Smooth muscle cell (in vitro differentiated cells): ENCODE measurements around the gene EDC3. TPM values are rescaled to one million over a fixed set of nuclear protein-coding genes. Genes with fewer than 3 reads are reported as not detected.
"Not testable (repeated sequence)": the region's sequence is repeated elsewhere in the genome, so short reads cannot be mapped to it uniquely, and the experiment has no call there.

Experiments used
- DNase-seq: peaks from one replicate; lab custom pipeline; 2025; ENCODE audit not compliant: unreplicated experiment; lab: John Stamatoyannopoulos, UW
- H2AFZ ChIP-seq: fragments of 200-600 bp; sonication (generic); 2 replicates; pipeline ENCODE4 v1.6.0; 2016; ENCODE audit warnings: antibody characterized with exemption, low read depth, mild to moderate bottlenecking
- H3F3A ChIP-seq: fragments of 200-600 bp; sonication (generic); 2 replicates; pipeline ENCODE4 v1.6.0; 2017; ENCODE audit warnings: antibody characterized with exemption, low read depth
- H3K27ac ChIP-seq: fragments of 200-600 bp; sonication (generic); 2 replicates; pipeline ENCODE4 v1.5.1; 2016; ENCODE audit warnings: low read depth, mild to moderate bottlenecking
- H3K27me3 ChIP-seq: fragments of 200-600 bp; sonication (generic); 2 replicates; pipeline ENCODE4 v1.6.1; 2016; ENCODE audit warnings: low read depth, mild to moderate bottlenecking
- H3K36me3 ChIP-seq: fragments of 200-600 bp; sonication (generic); 2 replicates; pipeline ENCODE4 v1.5.1; 2016; ENCODE audit warnings: low read depth
- H3K4me1 ChIP-seq: fragments of 200-600 bp; sonication (generic); 2 replicates; pipeline ENCODE4 v1.5.1; 2016; ENCODE audit warnings: low read depth
- H3K4me2 ChIP-seq: fragments of 200-600 bp; sonication (generic); 2 replicates; pipeline ENCODE4 v1.6.0; 2016; ENCODE audit warnings: mild to moderate bottlenecking
- H3K4me3 ChIP-seq: fragments of 200-600 bp; sonication (generic); 2 replicates; pipeline ENCODE4 v1.5.1; 2016; ENCODE audit warnings: mild to moderate bottlenecking
- H3K79me2 ChIP-seq: fragments of 200-600 bp; sonication (generic); 2 replicates; pipeline ENCODE4 v1.6.0; 2016; ENCODE audit warnings: low read depth, mild to moderate bottlenecking
- H3K9ac ChIP-seq: fragments of 200-600 bp; sonication (generic); 2 replicates; pipeline ENCODE4 v1.6.0; 2016; ENCODE audit warnings: low read depth
- H3K9me3 ChIP-seq: fragments of 200-600 bp; sonication (generic); replicated peaks from 2 replicates; pipeline ENCODE4 v1.5.1; 2016; ENCODE audit warnings: low read depth
- H4K20me1 ChIP-seq: fragments of 200-600 bp; sonication (generic); 2 replicates; pipeline ENCODE4 v1.6.0; 2016; ENCODE audit warnings: low read depth
- WGBS: methylation state at CpG from one replicate; pipeline ENCODE4 v1.1.7; 2016; ENCODE audit warnings: low lambda C conversion rate; 5-methylcytosine and 5-hydroxymethylcytosine counted together
- polyA plus RNA-seq: library from polyadenylated mRNA; unstranded; fragments of >200 nt; fragmentation: Nextera tagmentation; extraction: Ambion mirVana; gene quantifications from 2 replicates; pipeline ENCODE4 v1.2.1, GENCODE V29; 2016
- total RNA-seq: library from RNA; depleted of rRNA; stranded (reverse); fragments of >200 nt; gene quantifications from 2 replicates; pipeline ENCODE4 v1.2.3, GENCODE V29; 2014
- TF ChIP-seq, protein P1 (sequence below): fragments of 200-600 bp; sonication (generic); IDR thresholded peaks from 2 replicates; pipeline ENCODE4 v1.5.1; 2017; ENCODE audit warnings: borderline replicate concordance, mild to moderate bottlenecking, antibody characterized with exemption; ENCODE audit not compliant: insufficient read depth, poor library complexity, severe bottlenecking

EDC3 gene
- total and polyA plus RNA-seq, 2 experiments from 2014 or later, result 18.4 to 26.7 TPM

DNA sequence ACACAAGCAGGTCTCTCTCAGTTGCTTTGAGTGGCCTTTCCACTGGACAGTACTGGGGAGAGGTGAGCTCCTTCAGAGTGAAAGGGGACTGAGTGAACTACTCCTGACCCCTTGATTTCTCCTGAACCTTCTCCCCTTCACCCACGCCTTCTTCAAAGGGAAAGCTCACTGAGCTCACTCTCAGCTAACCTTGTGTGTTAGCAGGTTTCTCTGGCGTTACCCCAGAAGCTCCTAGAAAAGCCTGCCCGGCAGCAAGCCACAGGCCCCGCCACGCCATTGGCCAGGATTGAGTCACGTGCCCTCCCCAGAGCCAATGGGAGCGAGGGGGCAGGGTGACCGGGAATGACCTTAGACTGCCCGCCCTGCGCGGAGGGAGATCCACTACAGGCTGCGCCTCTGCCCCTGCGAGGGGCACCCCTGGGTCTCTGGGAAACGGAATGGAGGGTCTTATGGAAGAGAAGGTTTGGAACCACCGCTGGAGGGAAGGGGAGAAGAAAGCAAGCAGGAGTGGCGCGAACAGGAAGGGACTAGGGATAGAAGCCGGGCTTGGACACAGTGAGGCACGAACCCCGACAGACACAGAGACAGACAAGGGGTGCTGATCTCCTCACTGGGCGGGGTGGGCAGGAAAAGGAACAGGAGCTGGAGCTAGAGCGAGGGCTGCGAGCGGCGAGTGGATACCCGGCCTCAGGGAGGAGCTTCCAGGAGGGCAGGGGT lies 97.5 kb downstream of the EDC3 start:
- no peaks in the 10 kb centered on the region for H3K9me3 ChIP-seq
- no peaks in the 10 kb centered on the region for H3K36me3 ChIP-seq
- no peaks in the 10 kb centered on the region for H4K20me1 ChIP-seq
- H3K4me3 ChIP-seq, result peak overlapping the region; percentile 27
- TF ChIP-seq, protein P1, sequence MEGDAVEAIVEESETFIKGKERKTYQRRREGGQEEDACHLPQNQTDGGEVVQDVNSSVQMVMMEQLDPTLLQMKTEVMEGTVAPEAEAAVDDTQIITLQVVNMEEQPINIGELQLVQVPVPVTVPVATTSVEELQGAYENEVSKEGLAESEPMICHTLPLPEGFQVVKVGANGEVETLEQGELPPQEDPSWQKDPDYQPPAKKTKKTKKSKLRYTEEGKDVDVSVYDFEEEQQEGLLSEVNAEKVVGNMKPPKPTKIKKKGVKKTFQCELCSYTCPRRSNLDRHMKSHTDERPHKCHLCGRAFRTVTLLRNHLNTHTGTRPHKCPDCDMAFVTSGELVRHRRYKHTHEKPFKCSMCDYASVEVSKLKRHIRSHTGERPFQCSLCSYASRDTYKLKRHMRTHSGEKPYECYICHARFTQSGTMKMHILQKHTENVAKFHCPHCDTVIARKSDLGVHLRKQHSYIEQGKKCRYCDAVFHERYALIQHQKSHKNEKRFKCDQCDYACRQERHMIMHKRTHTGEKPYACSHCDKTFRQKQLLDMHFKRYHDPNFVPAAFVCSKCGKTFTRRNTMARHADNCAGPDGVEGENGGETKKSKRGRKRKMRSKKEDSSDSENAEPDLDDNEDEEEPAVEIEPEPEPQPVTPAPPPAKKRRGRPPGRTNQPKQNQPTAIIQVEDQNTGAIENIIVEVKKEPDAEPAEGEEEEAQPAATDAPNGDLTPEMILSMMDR, result no peak
- H3K4me2 ChIP-seq, result peak overlapping the region; percentile 55
- 72% methylated on average over 25 of the region's 26 CpGs for WGBS
- H3K9ac ChIP-seq, result no peak overlapping the region
- H3K27me3 ChIP-seq, result no peaks in the 10 kb centered on the region
- H2AFZ ChIP-seq, result no peak overlapping the region
- no peaks in the 10 kb centered on the region for H3F3A ChIP-seq
- H3K4me1 ChIP-seq, result no peaks in the 10 kb centered on the region
- H3K27ac ChIP-seq, result no peak overlapping the region
- DNase-seq, result no peak
- H3K79me2 ChIP-seq, result no peaks in the 10 kb centered on the region

DNA sequence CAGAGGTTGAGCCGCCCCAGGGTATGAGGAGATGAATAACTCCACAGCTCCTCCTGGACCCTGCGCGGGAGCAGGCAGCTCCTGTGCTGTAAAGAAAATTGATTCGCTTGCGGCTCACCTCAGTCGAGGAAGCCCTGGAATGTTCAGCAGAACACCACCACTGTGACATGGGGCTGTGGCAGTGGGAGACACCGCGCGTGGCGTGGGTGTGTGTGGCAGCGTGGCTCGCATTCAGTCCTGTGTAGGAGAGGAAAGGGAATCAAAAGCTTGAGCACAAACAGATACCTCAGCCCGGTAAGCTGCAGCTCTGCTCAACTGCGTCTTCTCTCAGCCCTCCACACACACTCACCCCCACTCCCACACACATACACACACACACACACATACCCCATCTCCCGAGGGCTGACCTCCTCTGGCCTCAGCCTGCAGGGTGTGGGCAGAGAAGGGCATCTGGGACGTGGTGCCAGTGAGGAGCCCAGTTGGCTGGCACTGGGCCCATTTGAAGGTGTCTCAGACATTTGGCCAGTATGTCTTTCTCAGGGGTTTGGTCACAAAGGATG lies 98.6 kb downstream of the EDC3 start:
- H3K4me2 ChIP-seq, H3K27ac ChIP-seq, H2AFZ ChIP-seq, DNase-seq, H3F3A ChIP-seq, H3K36me3 ChIP-seq, H3K79me2 ChIP-seq, H3K4me1 ChIP-seq, H3K9ac ChIP-seq, H3K9me3 ChIP-seq, H3K27me3 ChIP-seq, H4K20me1 ChIP-seq, H3K4me3 ChIP-seq: not testable (repeated sequence)
- 95% methylated on average over 16 of the region's 16 CpGs for WGBS

- H3K27ac ChIP-seq, H4K20me1 ChIP-seq, H3K9ac ChIP-seq, H3K36me3 ChIP-seq, H3K27me3 ChIP-seq, H3K9me3 ChIP-seq, H3K4me2 ChIP-seq, H3K4me1 ChIP-seq, H3K79me2 ChIP-seq, H3K4me3 ChIP-seq, DNase-seq, H2AFZ ChIP-seq, H3F3A ChIP-seq: not testable (repeated sequence)
- 77% methylated on average over 10 of the region's 11 CpGs for WGBS
Observed at GRCh38 chr15:74596736-74597135, 99.1 kb downstream of the EDC3 start.

DNA sequence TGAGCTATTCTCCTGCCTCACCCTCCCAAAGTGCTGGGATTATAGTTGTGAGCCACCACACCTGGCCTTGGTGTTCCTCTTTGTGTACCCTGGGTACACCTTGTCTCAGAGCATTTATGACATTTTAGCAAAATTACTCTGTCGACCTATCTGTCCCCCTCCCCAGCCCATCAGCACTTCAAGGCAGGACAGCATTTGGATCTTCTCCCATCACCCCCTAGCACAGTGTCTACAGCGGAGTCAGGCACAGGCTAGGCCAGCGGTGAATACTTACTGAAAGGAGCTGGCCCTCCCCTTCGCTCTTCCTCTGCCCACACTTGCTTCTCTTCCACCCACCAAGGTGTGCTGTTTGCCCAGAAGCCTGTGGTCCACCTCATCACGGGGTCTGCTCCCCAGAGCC lies 100.6 kb downstream of the EDC3 start:
- no peaks in the 10 kb centered on the region for H3K79me2 ChIP-seq
- no peaks in the 10 kb centered on the region for H3F3A ChIP-seq
- H4K20me1 ChIP-seq, result no peaks in the 10 kb centered on the region
- no peak overlapping the region for H3K27ac ChIP-seq
- H3K9me3 ChIP-seq, result no peaks in the 10 kb centered on the region
- no peaks in the 10 kb centered on the region for H3K36me3 ChIP-seq
- H3K4me3 ChIP-seq, result no peak overlapping the region
- H3K4me2 ChIP-seq, result no peak overlapping the region
- no peaks in the 10 kb centered on the region for H3K4me1 ChIP-seq
- no peak for DNase-seq
- TF ChIP-seq, protein P1, result no peak
- no peak overlapping the region for H2AFZ ChIP-seq
- 96% methylated on average over 5 of the region's 5 CpGs for WGBS
- no peaks in the 10 kb centered on the region for H3K27me3 ChIP-seq
- H3K9ac ChIP-seq, result no peak overlapping the region
